GM19351 (cell line): Measurements from ENCODE around the gene BEX5.
"Not testable (repeated sequence)": the region's sequence is repeated elsewhere in the genome, so short reads cannot be mapped to it uniquely, and the experiment has no call there.

Experiments used
- ATAC-seq: cut with Tn5 transposase; IDR thresholded peaks from one replicate; pipeline ENCODE4 v1.9.1; 2021; ENCODE audit warnings: mild to moderate bottlenecking, moderate library complexity; ENCODE audit not compliant: unreplicated experiment

BEX5 gene

DNA sequence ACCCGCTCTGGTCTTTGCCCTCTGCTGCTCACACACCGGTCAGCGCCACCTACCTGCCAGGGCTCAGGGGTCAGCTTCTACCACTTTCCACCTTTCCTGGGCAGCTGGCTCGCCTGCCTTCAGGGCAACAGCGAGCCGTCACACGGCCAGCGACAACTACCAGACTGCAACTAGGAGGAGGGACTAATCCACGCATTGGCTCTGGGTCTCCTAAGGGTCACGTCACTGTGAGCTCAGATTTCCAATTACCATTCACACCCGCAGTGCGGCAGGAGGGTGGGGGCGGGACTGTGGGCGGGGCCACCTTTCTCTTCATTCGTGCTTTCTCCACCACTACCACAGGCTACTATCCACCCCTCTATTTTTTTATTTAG lies at the start of gene BEX5:
TSS of gene BEX5 (minus strand) at position 172 of the 374 bp plus-strand sequence. CDS start 1,712 bp downstream, outside the sequence.
- no peak for ATAC-seq

DNA sequence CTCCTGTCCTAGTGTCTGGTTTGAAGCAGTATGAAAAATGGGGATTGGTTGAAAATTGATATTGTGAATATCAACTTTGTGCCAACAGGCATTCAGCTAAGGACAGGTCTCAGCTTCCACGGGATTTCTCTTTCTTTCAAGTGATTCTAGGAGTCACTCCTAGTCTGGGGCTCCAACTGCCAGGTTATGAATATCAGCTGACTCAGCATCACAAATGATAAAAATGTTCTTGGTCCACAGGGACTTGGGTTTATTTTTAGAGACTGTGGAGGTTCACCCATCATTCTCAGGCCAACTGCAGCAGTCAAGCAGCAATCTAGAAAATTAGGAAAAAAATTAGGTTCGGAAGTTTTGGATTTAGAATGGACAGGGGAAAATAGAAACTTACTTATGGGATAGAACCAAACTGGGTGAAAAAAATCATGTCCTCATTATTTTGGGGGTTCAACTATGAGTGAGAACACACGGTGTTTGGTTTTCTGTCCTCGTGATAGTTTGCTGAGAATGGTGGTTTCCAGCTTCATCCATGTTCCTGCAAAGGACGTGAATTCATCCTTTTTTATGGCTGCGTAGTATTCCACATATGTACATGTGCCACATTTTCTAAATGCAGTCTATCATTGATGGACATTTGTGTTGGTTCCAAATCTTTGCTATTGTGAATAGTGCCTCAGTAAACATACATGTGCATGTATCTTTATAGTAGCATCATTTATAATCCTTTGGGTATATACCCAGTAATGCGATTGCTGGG lies 30.4 kb upstream of the BEX5 start:
- no peak for ATAC-seq

DNA sequence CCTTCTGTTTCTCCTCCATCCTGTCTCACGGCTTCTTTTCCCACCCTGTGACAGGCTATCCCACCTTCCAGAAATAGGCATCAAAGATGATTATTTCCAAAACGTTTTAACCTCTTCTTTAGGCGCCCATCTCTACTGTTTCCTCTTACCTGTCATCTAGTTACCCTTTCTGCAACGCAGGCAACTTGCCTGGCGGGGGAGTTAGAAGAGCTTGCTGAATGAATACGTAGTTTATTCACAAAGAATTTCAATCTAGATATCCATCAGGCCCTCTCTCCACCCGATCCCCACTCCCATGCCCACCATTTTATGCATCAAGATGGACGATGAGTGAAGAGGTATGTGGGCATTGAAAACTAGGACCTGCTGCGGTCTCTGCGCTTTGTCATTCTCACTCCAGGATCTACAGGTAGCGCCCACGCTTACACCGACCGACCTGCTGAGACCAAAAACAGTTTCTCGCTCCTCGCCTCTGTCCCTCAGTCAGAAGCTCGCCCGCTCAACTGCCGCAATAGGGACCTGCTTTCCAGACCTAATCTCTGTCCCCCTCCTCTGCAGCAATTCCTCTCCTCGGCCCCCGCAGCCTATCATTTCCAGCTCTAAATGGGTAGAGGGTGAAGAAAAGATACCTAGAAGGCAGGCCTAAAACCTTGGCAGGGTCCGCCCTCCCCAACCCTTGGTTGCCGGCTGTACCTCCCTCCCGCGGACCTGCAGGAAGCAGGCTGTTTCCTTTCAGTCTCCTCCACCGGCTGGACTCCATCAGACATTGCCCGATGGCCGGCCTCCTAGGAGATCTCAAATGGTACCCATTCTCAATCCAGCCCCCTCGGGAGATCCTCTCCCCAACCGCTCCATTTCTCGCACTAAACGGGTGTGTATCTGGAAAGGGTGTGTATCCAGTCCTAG lies 624 bp downstream of the BEX5 start:
- ATAC-seq, result no peak

DNA sequence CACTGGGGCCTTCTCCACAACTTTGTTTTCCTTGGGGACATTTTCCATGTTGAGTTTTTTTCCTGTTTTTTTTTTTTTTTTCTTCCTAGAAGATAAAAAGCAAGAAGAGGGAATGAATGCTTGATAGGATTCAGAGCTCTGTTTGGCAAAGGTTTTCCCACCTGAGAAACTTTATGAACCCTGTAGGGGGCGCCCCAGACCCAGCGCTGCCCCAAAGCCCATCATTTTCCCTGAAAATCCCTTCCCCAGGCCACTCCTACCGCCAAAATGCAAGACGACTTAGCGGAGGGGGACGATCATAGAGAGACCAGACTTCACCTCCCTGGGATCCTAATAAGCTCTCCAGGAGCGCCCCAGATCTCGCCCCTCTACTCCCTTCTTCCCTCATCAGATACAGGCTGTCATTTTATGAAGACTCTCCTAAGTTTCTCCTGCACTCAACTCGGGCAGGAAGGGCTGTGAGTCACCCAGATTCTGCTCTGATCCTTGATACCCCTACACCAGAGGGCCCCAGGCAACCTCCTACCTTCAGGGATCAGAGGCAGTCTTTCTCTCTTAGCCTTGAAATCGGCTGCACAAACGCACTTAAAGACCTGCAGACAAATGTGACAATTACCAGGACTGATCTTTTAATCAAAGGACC lies 1.4 kb downstream of the BEX5 start:
- no peak for ATAC-seq

DNA sequence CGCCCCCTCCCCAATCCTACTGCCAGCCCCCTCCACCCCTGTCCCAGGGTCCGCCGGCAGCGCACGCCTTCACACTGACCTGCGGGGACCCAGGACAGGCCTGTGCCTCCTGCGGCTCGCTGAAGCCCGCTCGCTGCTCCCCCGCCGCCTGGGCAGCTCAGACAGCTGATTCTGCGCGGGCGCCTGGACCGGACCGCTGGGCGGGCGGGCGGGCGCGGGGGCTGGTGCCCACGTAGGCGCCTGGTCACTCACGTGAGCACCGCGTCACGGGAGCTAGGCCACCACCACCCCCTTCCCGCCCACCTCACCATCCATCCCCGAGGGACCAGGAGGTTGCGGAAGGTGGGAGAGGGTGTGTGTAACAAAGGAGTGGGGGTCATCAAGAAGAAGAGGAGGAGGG lies 13.5 kb downstream of the BEX5 start, which contains the start of gene TCEAL6:
TSS of gene TCEAL6 (minus strand) at position 208 of the 400 bp plus-strand sequence.
- not testable (repeated sequence) for ATAC-seq

DNA sequence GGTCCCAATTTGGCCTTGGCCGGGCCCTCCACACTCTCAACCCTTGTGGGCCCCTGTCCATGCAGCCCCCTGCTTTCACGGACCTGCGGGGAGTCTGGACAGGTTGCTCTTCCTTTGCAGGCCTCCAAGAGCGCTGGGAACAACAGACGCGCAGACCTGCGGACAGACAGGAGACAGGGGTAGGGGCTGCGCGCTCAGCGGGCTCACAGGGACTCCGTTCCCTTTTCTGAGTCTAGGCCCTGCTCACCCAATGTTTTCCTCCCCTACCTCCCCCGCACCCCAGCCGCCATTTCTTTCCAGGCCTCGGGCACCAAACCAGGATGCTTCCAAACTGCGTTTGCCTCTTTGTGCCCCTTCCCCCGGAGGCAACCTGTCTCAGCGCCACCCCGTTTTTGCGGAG lies 14.1 kb downstream of the BEX5 start:
- not testable (repeated sequence) for ATAC-seq

DNA sequence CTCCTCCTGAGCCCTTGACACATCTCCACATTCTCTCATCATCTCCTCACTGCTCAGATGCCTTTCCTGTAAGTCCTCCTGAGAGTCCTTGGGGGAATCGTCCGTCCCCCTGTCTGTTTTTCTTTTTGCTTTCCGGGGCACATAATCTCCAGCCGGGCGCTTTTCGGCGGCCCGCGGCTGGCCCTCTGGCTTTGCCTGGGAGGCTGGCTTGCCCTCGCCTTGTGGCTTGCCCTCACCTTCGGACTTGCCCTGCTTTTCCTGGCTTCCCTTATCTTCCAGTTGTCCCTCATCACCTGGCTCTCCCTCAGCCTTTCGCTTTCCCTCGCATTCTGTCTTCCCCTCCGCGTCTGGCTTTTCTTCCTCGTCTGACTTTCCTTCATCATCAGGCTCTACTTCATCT lies 14.9 kb downstream of the BEX5 start:
- not testable (repeated sequence) for ATAC-seq

DNA sequence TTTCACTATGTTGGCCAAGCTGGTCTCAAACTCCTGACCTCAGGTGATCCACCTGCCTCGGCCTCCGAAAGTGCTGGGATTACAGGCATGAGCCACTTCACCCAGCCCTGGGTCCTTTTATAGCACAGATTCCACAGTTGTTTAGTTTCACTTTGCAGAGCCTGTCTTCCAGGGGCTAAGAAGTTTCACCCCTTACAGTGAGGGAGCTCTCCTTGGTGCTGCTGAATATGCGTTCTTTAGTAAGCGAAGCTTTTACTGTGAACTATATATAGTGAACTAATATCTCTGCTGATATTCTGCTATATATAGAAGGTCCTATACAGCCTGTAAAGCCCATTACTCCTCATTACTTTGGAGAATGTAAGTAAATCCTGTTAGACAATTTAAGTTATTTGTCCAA lies 17.7 kb downstream of the BEX5 start:
- no peak for ATAC-seq

DNA sequence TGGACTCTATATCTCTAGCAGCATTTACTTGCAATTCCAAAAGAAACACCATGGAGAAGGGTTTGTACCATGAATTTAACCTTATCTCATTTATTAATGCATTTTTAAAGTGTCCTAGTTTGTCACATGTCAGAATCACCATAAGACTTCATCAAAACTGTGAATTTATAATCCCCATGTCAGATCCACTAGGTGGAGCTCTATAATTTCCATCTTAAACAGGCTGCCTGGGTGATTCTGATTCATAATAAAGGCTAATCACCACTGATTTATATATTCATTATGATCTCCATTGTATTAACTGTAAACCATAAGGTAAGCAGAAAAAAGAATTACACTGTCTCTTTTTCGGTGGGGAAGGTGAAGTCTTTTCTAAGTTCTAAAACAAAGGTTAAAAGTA lies 26.3 kb downstream of the BEX5 start:
- ATAC-seq, result no peak

DNA sequence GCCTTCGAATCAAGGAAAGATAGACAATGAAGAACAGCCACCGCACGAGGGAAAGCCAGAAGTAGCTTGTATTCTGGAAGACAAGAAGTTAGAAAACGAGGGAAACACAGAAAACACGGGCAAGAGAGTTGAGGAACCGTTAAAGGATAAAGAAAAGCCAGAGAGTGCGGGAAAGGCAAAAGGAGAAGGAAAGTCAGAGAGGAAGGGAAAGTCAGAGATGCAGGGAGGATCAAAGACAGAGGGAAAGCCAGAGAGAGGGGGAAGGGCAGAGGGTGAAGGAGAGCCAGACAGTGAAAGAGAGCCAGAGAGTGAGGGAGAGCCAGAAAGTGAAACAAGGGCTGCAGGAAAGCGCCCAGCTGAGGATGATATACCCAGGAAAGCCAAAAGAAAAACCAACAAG lies 28.9 kb downstream of the BEX5 start:
- no peak for ATAC-seq

DNA sequence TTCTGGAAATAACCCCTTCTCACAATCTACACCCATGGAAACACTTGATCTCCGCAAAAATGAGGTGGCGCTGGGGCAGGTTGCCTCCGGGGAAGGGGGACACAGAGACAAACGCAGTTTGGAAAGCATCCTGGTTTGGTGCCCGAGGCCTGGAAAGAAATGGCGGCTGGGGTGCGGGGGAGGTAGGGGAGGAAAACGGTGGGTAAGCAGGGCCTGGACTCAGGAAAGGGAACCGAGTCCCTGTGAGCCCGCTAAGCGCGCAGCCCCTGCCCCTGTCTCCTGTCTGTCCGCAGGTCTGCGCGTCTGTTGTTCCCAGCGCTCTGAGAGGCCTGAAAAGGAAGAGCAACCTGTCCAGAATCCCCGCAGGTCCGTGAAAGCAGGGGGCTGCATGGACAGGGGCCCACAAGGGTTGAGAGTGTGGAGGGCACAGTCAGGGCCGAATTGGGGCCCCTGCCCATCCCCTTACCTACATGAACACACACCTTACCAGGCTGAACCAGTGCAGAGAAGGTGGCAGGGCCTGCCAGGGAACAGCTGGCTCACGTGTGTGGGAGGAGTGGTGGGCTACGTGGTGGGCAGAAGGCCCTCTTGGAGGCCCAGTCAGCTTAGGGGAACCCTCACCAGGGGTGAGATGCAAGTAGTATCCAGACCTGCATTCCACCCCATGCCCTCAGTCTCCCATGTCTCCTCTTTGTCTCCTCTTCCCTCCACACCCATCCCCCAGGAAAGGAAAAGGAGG lies 29.5 kb downstream of the BEX5 start:
- ATAC-seq, result not testable (repeated sequence)

DNA sequence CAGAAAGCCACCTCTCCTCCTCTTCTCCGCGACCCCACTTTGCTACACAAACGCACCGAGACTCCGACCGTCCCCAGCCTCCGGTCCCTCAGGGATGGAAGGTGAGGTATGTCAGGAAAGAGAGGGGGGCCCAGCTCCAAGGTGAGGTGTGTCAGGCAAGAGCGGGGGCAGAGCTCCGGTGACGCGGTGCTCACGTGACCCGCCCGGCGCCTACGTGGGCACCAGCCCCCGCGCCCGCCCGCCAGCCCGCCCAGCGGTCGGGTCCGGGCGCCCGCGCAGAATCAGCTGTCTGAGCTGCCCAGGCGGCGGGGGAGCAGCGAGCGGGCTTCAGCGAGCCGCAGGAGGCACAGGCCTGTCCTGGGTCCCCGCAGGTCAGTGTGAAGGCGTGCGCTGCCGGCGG lies 30.3 kb downstream of the BEX5 start, which contains the start of gene TCEAL2:
TSS of gene TCEAL2 (plus strand) at position 244 of the 400 bp plus-strand sequence. CDS start 1,152 bp downstream, outside the sequence.
- ATAC-seq, result not testable (repeated sequence)

DNA sequence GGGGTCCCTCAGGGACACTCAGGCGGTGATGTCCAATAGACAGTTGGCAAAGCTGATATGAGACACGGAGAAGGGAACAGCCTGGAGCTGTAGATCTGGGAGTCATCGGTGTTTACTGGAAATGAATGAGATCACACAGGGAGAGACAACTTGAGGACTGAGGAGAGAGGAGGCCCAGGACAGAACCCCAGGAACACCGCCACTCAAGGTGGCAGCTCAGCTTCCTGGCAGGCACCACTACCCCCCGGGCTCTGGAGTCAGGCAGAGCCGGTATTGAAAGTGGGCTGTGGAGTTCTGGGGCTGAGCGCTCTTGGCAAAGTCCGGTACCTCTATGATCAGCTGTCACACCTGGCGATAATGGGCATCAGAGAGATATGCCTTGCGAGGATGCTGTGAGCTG lies 30.8 kb downstream of the BEX5 start:
- not testable (repeated sequence) for ATAC-seq

DNA sequence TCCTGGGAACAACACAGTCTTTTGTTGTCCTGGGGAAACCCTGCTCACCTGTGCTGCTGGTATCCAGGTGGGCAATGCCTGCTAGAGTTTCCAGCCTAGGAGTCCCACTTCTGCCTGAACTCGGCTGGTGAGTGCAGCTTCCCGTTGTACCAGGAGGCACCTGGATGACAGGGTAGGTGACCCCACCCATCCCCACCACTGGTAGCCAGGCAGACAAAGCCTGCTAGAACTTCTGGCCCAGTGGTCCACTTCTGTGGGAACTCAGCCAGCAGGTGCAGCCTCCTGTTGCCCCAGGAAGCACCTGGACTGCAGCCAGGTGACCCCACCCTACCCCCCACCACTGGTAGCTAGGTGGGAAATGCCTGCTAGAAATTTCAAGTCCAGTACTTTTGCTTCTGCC lies 40.0 kb downstream of the BEX5 start:
- ATAC-seq, result no peak

DNA sequence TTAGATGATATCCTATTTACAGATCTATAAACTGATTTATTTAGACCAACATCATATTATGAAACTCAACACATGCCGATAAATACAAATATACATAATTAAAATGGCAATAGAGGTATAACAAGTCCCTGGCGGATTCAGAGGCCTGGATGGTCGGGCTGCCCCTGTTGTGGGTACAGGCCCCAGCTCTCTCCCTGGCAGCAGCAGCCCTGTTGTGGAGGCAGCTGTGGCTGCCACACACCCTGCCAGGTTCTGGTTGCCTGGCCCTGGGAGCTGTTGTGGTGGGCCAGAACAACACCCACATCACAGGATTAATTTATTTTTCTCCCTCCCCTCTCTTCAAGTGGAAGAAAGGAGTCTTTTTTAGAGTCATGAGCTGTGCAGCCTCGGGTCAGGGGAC lies 42.4 kb downstream of the BEX5 start:
- ATAC-seq, result no peak
